ENCODE measurements around the gene ZNF821.

DNA sequence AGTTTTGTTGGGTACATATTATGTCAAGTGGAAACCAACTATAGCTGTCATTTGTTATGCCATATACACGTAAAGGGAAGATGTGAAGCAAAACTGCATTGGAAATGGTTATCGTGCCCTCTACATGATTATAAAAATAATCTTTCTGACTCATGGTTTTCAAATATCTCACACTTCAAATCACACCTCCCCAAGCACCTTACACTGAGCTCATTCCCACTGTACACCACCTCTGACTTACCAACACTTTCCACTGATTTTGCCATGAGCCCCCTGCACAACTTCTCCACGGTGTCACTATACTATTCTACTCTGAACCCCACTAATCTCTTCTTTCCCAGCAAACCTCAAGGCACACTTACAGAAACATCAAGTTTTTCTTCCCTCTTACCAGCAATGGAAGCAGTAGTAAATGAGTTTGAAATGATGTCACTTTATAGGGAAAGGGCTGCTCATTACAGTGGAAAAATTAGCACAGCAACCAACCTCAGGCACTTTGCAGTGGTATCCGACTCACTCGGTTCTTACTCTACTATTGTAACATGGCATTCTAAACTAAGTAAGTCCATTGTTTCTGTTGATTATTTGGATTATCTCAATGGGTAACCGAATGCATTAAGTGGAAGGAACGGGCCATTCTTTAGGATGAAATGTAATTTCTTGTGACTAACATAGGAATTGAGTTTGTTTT is 18.7 kb downstream of the ZNF821 start:
- TF ChIP-seq, protein P1, sequence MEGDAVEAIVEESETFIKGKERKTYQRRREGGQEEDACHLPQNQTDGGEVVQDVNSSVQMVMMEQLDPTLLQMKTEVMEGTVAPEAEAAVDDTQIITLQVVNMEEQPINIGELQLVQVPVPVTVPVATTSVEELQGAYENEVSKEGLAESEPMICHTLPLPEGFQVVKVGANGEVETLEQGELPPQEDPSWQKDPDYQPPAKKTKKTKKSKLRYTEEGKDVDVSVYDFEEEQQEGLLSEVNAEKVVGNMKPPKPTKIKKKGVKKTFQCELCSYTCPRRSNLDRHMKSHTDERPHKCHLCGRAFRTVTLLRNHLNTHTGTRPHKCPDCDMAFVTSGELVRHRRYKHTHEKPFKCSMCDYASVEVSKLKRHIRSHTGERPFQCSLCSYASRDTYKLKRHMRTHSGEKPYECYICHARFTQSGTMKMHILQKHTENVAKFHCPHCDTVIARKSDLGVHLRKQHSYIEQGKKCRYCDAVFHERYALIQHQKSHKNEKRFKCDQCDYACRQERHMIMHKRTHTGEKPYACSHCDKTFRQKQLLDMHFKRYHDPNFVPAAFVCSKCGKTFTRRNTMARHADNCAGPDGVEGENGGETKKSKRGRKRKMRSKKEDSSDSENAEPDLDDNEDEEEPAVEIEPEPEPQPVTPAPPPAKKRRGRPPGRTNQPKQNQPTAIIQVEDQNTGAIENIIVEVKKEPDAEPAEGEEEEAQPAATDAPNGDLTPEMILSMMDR (IDR thresholded peaks at IDR 0.05) = no peak
- TF ChIP-seq POLR2A (IDR thresholded peaks at IDR 0.05) (no peak), EP300 (IDR thresholded peaks at IDR 0.05) (no peak), POLR2AphosphoS5 (IDR thresholded peaks at IDR 0.05) (no peak)
